ENCODE data around the gene ATOH1. TPM values are rescaled to one million over a fixed set of nuclear protein-coding genes. Genes with fewer than 3 reads are reported as not detected.

Gene ATOH1
- total RNA-seq: not detected

GRCh38 chr4:93828332-93828994, at the start of gene ATOH1:
TSS of gene ATOH1 (plus strand) at chr4:93828753. CDS start at chr4:93828927, 174 bp downstream.

Small RNAs within 50 kb of the gene (small RNA-seq; reads per million reads assigned to genes)
- not detected for gene RNA5SP164 (ENCODE audit: low replicate concordance)
